HepG2 (cell line): Measurements from ENCODE around the gene ZNF777. TPM values are rescaled to one million over a fixed set of nuclear protein-coding genes. Genes with fewer than 3 reads are reported as not detected.

Experiments
- ATAD3A ChIP-seq: sonication (generic); formaldehyde crosslinking; IDR thresholded peaks from 2 replicates; pipeline ENCODE4 v1.4.0; 2020; ENCODE audit warnings: missing genetic modification reagents
- GATAD1 ChIP-seq: IDR thresholded peaks from 2 replicates; pipeline ENCODE4 v1.6.1; 2016; ENCODE audit warnings: missing genetic modification reagents, missing compliant biosample characterization
- HNRNPH1 ChIP-seq: fragments of 200-400 bp; formaldehyde crosslinking; optimal IDR thresholded peaks from 2 replicates; pipeline ENCODE3; 2017; ENCODE audit warnings: mild to moderate bottlenecking, low read depth, low read length
- KMT2B ChIP-seq: IDR thresholded peaks from 2 replicates; pipeline ENCODE4 v1.6.1; 2016; ENCODE audit warnings: missing genetic modification reagents, missing compliant biosample characterization
- REL ChIP-seq: sonication (generic); formaldehyde crosslinking; conservative IDR thresholded peaks from 2 replicates; pipeline ENCODE4 v1.8.0; 2022; ENCODE audit warnings: mild to moderate bottlenecking, missing genetic modification reagents, moderate library complexity
- RFX5 ChIP-seq: IDR thresholded peaks from 2 replicates; pipeline ENCODE4 v1.6.1; 2011; ENCODE audit warnings: low read depth, low read length, improper control_type of control experiment
- SIN3B ChIP-seq: fragments of 150-350 bp; IDR thresholded peaks from 2 replicates; pipeline ENCODE4 v1.6.1; 2014; ENCODE audit warnings: low read length
- SMARCE1 ChIP-seq: fragments of 450-650 bp; IDR thresholded peaks from 2 replicates; pipeline ENCODE4 v1.6.1; 2017; ENCODE audit warnings: borderline replicate concordance
- SP140L ChIP-seq: sonication (generic); formaldehyde crosslinking; IDR thresholded peaks from 2 replicates; pipeline ENCODE4 v1.4.0; 2020; ENCODE audit warnings: missing genetic modification reagents, borderline replicate concordance
- THAP11 ChIP-seq: IDR thresholded peaks from 2 replicates; pipeline ENCODE4 v1.6.1; 2016; ENCODE audit warnings: missing biosample characterization, missing genetic modification reagents
- ZFP36L1 ChIP-seq: sonication (generic); formaldehyde crosslinking; IDR thresholded peaks from 2 replicates; pipeline ENCODE4 v1.8.0; 2022; ENCODE audit warnings: mild to moderate bottlenecking, missing genetic modification reagents, moderate library complexity
- ZNF264 ChIP-seq: sonication (generic); formaldehyde crosslinking; IDR thresholded peaks from 2 replicates; pipeline ENCODE4 v1.4.0; 2020; ENCODE audit warnings: missing genetic modification reagents
- ZNF431 ChIP-seq: sonication (generic); formaldehyde crosslinking; IDR thresholded peaks from 2 replicates; pipeline ENCODE4 v1.9.0; 2022; ENCODE audit warnings: missing genetic modification reagents, low read depth, mild to moderate bottlenecking, borderline replicate concordance
- ZNF564 ChIP-seq: sonication (generic); formaldehyde crosslinking; IDR thresholded peaks from 2 replicates; pipeline ENCODE4 v1.8.1; 2023; ENCODE audit warnings: mild to moderate bottlenecking, missing genetic modification reagents
- ZNF616 ChIP-seq: sonication (generic); formaldehyde crosslinking; IDR thresholded peaks from 2 replicates; pipeline ENCODE4 v1.5.0; 2020; ENCODE audit warnings: low read depth, mild to moderate bottlenecking, missing genetic modification reagents
- ZSCAN31 ChIP-seq: sonication (generic); formaldehyde crosslinking; IDR thresholded peaks from 2 replicates; pipeline ENCODE4 v1.5.0; 2020; ENCODE audit warnings: low read depth, mild to moderate bottlenecking, missing genetic modification reagents
- polyA plus RNA-seq, 8 experiments: library from polyadenylated mRNA; depleted of rRNA in 3 of 8; stranded (reverse) in 7 of 8; unstranded in 1 of 8; fragments of >200 nt; fragmentation: Illumina TruSeq in 4 of 8; extraction: Trizol in 4 of 8; gene quantifications; 2 replicates each; pipeline versions ENCODE4 v1.2.1 to v1.2.3, GENCODE V29; 2011 to 2016; ENCODE audit warnings: low read depth in 4 of 8, missing spikeins in 1 of 8, mixed read lengths in 1 of 8; ENCODE audit not compliant: insufficient read depth in 1 of 8
- total RNA-seq, 5 experiments: library from RNA; depleted of rRNA; stranded (reverse); fragments of >200 nt; fragmentation: Illumina TruSeq; extraction: Trizol; gene quantifications; 2 replicates each; pipeline ENCODE4 v1.2.3, GENCODE V29; 2016; ENCODE audit warnings: low read depth in 1 of 5
- TF ChIP-seq, protein P1 (sequence below): sonication (generic); formaldehyde crosslinking; IDR thresholded peaks from 2 replicates; pipeline ENCODE4 v1.4.0; 2020; ENCODE audit warnings: missing genetic modification reagents, borderline replicate concordance
- TF ChIP-seq, protein P2 (sequence below): sonication (generic); formaldehyde crosslinking; IDR thresholded peaks from 2 replicates; pipeline ENCODE4 v1.5.0; 2020; ENCODE audit warnings: missing genetic modification reagents
- TF ChIP-seq, protein P3 (sequence below): sonication (generic); formaldehyde crosslinking; IDR thresholded peaks from 2 replicates; pipeline ENCODE4 v1.8.1; 2023; ENCODE audit warnings: missing genetic modification reagents, mild to moderate bottlenecking, borderline replicate concordance
- TF ChIP-seq, protein P4 (sequence below): sonication (generic); formaldehyde crosslinking; IDR thresholded peaks from 2 replicates; pipeline ENCODE4 v1.8.1; 2023; ENCODE audit warnings: mild to moderate bottlenecking, moderate library complexity, missing genetic modification reagents
- TF ChIP-seq, protein P5 (sequence below): sonication (generic); formaldehyde crosslinking; IDR thresholded peaks from 2 replicates; pipeline ENCODE4 v1.9.0; 2022; ENCODE audit warnings: missing genetic modification reagents, mild to moderate bottlenecking, borderline replicate concordance
- TF ChIP-seq, protein P6 (sequence below): sonication (generic); formaldehyde crosslinking; IDR thresholded peaks from 2 replicates; pipeline ENCODE4 v1.4.0; 2020; ENCODE audit warnings: missing genetic modification reagents

ZNF777 gene
- total and polyA plus RNA-seq, 2 of the 13 experiments (the other 11 are each of a cell fraction or from before 2014, with no cell fraction given): 3.8 to 6.0 TPM

DNA sequence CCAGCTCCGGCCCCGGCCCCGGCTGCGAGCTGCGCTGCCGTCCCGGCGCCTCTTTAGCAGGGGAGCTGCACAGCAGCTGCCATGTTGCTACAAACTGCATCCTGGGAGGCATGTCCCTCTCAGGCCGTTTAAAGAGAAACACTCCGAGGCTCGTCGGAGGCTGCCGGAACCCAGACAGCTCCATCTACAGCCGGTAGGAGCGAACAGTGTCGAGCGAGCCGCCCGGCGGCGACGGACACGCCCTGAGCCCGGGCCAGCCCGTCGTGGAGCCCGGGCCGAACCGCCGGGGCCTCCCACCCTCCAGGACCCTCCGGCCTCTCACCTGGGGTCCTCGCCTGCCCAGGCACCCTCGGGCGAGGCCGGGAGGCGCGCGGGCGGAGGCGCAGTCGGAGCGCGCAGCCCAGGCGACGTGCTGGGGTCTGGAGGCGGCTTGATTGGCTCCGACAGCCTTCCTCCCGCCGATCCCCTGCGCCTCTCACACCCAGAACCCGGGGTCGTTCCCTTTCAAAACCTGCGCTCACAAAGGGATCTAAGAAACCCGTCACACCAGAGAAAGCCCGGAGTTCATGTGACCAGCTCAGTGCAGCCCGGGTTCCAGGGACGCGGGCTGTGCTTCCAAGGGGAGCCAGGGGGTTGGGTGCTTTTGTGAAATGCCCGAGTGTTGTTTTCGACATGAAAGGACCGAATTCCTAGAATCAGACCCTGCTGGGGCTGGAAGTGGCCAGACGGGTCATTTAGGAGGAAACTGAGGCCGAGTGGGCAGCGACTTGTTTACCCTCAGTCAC lies at the start of gene ZNF777 (continued):
- TF ChIP-seq SMARCE1 (no peak), ZFP36L1 (CRISPR knock-in tag) (no peak), HNRNPH1 (no peak), REL (CRISPR knock-in tag) (no peak), ZNF564 (CRISPR knock-in tag) (no peak), SP140L (no peak), ZNF431 (CRISPR knock-in tag) (no peak), GATAD1 (CRISPR knock-in tag) (peak; percentile 90), THAP11 (peak; percentile 68), KMT2B (CRISPR knock-in tag) (peak; percentile 73), ZNF264 (CRISPR knock-in tag) (no peak), ZSCAN31 (peak; percentile 78; the same call in 1 of the 2 replicates), SIN3B (peak; percentile 26; the same call in 1 of the 2 replicates), RFX5 (no peak), ZNF616 (CRISPR knock-in tag) (no peak), ATAD3A (CRISPR knock-in tag) (no peak)
- TF ChIP-seq, protein P1, sequence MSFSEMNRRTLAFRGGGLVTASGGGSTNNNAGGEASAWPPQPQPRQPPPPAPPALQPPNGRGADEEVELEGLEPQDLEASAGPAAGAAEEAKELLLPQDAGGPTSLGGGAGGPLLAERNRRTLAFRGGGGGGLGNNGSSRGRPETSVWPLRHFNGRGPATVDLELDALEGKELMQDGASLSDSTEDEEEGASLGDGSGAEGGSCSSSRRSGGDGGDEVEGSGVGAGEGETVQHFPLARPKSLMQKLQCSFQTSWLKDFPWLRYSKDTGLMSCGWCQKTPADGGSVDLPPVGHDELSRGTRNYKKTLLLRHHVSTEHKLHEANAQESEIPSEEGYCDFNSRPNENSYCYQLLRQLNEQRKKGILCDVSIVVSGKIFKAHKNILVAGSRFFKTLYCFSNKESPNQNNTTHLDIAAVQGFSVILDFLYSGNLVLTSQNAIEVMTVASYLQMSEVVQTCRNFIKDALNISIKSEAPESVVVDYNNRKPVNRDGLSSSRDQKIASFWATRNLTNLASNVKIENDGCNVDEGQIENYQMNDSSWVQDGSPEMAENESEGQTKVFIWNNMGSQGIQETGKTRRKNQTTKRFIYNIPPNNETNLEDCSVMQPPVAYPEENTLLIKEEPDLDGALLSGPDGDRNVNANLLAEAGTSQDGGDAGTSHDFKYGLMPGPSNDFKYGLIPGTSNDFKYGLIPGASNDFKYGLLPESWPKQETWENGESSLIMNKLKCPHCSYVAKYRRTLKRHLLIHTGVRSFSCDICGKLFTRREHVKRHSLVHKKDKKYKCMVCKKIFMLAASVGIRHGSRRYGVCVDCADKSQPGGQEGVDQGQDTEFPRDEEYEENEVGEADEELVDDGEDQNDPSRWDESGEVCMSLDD (CRISPR knock-in tag): no peak
- TF ChIP-seq, protein P2, sequence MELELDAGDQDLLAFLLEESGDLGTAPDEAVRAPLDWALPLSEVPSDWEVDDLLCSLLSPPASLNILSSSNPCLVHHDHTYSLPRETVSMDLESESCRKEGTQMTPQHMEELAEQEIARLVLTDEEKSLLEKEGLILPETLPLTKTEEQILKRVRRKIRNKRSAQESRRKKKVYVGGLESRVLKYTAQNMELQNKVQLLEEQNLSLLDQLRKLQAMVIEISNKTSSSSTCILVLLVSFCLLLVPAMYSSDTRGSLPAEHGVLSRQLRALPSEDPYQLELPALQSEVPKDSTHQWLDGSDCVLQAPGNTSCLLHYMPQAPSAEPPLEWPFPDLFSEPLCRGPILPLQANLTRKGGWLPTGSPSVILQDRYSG: no peak
- TF ChIP-seq, protein P3, sequence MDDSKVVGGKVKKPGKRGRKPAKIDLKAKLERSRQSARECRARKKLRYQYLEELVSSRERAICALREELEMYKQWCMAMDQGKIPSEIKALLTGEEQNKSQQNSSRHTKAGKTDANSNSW (CRISPR knock-in tag): no peak
- TF ChIP-seq, protein P4, sequence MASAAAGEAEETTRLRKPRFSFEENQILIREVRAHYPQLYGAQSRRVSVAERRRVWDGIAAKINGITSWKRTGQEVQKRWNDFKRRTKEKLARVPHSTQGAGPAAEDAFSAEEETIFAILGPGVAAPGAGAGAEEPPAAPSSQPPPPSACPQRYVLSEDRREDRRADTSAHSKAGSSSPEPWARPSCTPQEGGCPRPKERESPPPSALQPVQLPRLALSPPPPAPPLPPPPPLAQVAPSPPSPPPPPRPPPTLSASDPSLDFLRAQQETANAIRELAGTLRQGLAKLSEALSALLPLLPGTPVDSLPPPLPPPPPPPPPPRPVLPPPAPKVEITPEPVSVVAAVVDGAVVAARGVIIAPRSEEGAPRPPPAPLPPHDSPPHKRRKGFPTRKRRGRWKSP (CRISPR knock-in tag): no peak; the same call in none of the 2 replicates
- TF ChIP-seq, protein P5, sequence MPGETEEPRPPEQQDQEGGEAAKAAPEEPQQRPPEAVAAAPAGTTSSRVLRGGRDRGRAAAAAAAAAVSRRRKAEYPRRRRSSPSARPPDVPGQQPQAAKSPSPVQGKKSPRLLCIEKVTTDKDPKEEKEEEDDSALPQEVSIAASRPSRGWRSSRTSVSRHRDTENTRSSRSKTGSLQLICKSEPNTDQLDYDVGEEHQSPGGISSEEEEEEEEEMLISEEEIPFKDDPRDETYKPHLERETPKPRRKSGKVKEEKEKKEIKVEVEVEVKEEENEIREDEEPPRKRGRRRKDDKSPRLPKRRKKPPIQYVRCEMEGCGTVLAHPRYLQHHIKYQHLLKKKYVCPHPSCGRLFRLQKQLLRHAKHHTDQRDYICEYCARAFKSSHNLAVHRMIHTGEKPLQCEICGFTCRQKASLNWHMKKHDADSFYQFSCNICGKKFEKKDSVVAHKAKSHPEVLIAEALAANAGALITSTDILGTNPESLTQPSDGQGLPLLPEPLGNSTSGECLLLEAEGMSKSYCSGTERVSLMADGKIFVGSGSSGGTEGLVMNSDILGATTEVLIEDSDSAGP (CRISPR knock-in tag): peak; percentile 92
- TF ChIP-seq, protein P6, sequence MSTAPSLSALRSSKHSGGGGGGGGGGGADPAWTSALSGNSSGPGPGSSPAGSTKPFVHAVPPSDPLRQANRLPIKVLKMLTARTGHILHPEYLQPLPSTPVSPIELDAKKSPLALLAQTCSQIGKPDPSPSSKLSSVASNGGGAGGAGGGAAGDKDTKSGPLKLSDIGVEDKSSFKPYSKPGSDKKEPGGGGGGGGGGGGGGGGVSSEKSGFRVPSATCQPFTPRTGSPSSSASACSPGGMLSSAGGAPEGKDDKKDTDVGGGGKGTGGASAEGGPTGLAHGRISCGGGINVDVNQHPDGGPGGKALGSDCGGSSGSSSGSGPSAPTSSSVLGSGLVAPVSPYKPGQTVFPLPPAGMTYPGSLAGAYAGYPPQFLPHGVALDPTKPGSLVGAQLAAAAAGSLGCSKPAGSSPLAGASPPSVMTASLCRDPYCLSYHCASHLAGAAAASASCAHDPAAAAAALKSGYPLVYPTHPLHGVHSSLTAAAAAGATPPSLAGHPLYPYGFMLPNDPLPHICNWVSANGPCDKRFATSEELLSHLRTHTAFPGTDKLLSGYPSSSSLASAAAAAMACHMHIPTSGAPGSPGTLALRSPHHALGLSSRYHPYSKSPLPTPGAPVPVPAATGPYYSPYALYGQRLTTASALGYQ (CRISPR knock-in tag): no peak
